K562 (cell line): ENCODE measurements around the gene C8A. TPM values are rescaled to one million over a fixed set of nuclear protein-coding genes. Genes with fewer than 3 reads are reported as not detected.

Experiments
- ATAC-seq: fragments of 200-7000 bp; cut with Tn5 transposase; 3 replicates; pipeline ENCODE4 v1.9.1; 2020; ENCODE audit warnings: moderate library complexity
- BruUV-seq: library from RNA; stranded (reverse); fragments of 400-500 nt; replicated peaks from 2 replicates; lab custom pipeline; 2021; lab: Mats Ljungman, UMichigan
- CTCF ChIA-PET: fragments of 300-600 bp; formaldehyde crosslinking; extraction: SDS; loops from one replicate; lab custom pipeline; 2021; ENCODE audit warnings: low intra/inter-chr PET ratio; lab: Yijun Ruan, JAX
- POLR2A ChIA-PET: fragments of 300-600, 350-650 bp; sonication (Branson Sonifier 250); formaldehyde crosslinking; extraction: SDS; loops from one replicate; lab custom pipeline; 2021; ENCODE audit warnings: antibody characterized with exemption, inconsistent platforms; lab: Yijun Ruan, JAX
- DNase-seq, 4 experiments: peaks; one replicate each; pipeline versions ENCODE4 v3.0.0 to v3.0.0-alpha.2; 2011 to 2018; ENCODE audit warnings: low spot score in 3 of 4, mixed read lengths in 3 of 4; ENCODE audit errors: extremely low read depth in 1 of 4
- FAIRE-seq: peaks from 2 replicates; lab custom pipeline; 2011; peaks lifted over from hg19 to GRCh38; lab: Jason Lieb, UNC
- H2AFZ ChIP-seq: 2 replicates; pipeline ENCODE4 v1.6.0; 2011; ENCODE audit warnings: low read depth, low read length, control low read depth, inconsistent platforms
- H3K27ac ChIP-seq: fragments of 200-600 bp; 3 replicates; pipeline ENCODE4 v1.8.0; 2011; ENCODE audit warnings: low read depth, mild to moderate bottlenecking, control low read depth, inconsistent platforms, low read length, moderate library complexity, mixed read lengths; ENCODE audit errors: extremely low read depth
- H3K27me3 ChIP-seq, 2 experiments: fragments of 300-600 bp in 1 of 2; 2 replicates in 1 of 2; 3 replicates in 1 of 2; pipeline versions ENCODE4 v1.6.0 to v1.8.0; 2011; ENCODE audit warnings: inconsistent platforms in 2 of 2, low read length in 2 of 2, mild to moderate bottlenecking in 1 of 2, mixed read lengths in 1 of 2, moderate library complexity in 1 of 2; ENCODE audit not compliant: control insufficient read depth in 2 of 2, insufficient read depth in 2 of 2
- H3K36me3 ChIP-seq: fragments of 300-600 bp; 3 replicates; pipeline ENCODE4 v1.8.0; 2011; ENCODE audit warnings: mild to moderate bottlenecking, low read length, inconsistent platforms; ENCODE audit not compliant: control insufficient read depth, insufficient read depth
- H3K4me1 ChIP-seq, 2 experiments: fragments of 200-600 bp in 1 of 2; replicated peaks in 1 of 2; 2 replicates in 1 of 2; 3 replicates in 1 of 2; pipeline versions ENCODE4 v1.5.1 to v1.8.0; 2011; ENCODE audit warnings: inconsistent platforms in 2 of 2, low read length in 2 of 2, mild to moderate bottlenecking in 1 of 2, mixed read lengths in 1 of 2, moderate library complexity in 1 of 2; ENCODE audit not compliant: control insufficient read depth in 2 of 2, insufficient read depth in 2 of 2
- H3K4me2 ChIP-seq: 2 replicates; pipeline ENCODE4 v1.6.1; 2011; ENCODE audit warnings: low read length, control low read depth, inconsistent platforms, mixed read lengths; ENCODE audit not compliant: insufficient read depth
- H3K4me3 ChIP-seq: fragments of 200-600 bp; sonication (generic), shearing (Covaris generic); 2 replicates; pipeline ENCODE4 v1.5.1; 2016; ENCODE audit warnings: control low read depth, inconsistent platforms
- H3K79me2 ChIP-seq: fragments of 200-600 bp; 3 replicates; pipeline ENCODE4 v1.8.0; 2011; ENCODE audit warnings: low read length, inconsistent platforms; ENCODE audit not compliant: control insufficient read depth, insufficient read depth
- H3K9ac ChIP-seq, 2 experiments: 2 replicates each; pipeline versions ENCODE4 v1.6.0 to v1.6.1; 2011; ENCODE audit warnings: low read depth in 2 of 2, low read length in 2 of 2, control low read depth in 1 of 2, inconsistent platforms in 1 of 2, mild to moderate bottlenecking in 1 of 2, mixed read lengths in 1 of 2; ENCODE audit not compliant: insufficient read depth in 1 of 2
- H3K9me1 ChIP-seq: one replicate; pipeline ENCODE4 v1.6.0; 2011; ENCODE audit warnings: inconsistent platforms, mild to moderate bottlenecking, low read length, moderate library complexity; ENCODE audit not compliant: control insufficient read depth, insufficient read depth
- H3K9me3 ChIP-seq: replicated peaks from 2 replicates; pipeline ENCODE4 v1.5.1; 2011; ENCODE audit warnings: low read depth, low read length, inconsistent platforms; ENCODE audit not compliant: control insufficient read depth, insufficient read depth
- H4K20me1 ChIP-seq: replicated peaks from 2 replicates; pipeline ENCODE4 v1.6.1; 2011; ENCODE audit warnings: low read length, inconsistent platforms, mixed read lengths; ENCODE audit not compliant: control insufficient read depth, insufficient read depth
- CEBPG ChIP-seq, 3 experiments: fragments of 200-800 bp in 1 of 3; sonication (Bioruptor generic) in 1 of 3; sonication (generic) in 1 of 3; formaldehyde crosslinking in 1 of 3; IDR thresholded peaks in 2 of 3; conservative IDR thresholded peaks in 1 of 3; 2 replicates each; pipeline versions ENCODE4 v1.6.1 to v1.8.0; 2016 to 2022; ENCODE audit warnings: missing compliant biosample characterization in 2 of 3, missing genetic modification characterization in 2 of 3, mild to moderate bottlenecking in 1 of 3, missing genetic modification reagents in 1 of 3
- CREB1 ChIP-seq, 2 experiments: sonication (generic) in 1 of 2; formaldehyde crosslinking in 1 of 2; IDR thresholded peaks; 2 replicates each; pipeline versions ENCODE4 v1.6.1 to v1.8.0; 2012 to 2022; ENCODE audit warnings: inconsistent platforms in 1 of 2, mild to moderate bottlenecking in 1 of 2, missing genetic modification reagents in 1 of 2, moderate library complexity in 1 of 2
- ZNF696 ChIP-seq: fragments of 250-450 bp; sonication (Bioruptor Pico); conservative IDR thresholded peaks from 2 replicates; pipeline ENCODE4 v1.4.0; 2020; ENCODE audit warnings: mild to moderate bottlenecking, moderate library complexity
- WGBS: fragments of 100-300 bp; shearing (Covaris generic); methylation state at CpG from one replicate; pipeline ENCODE4 v1.1.6; 2016; ENCODE audit warnings: low coverage, mixed read lengths; ENCODE audit not compliant: insufficient coverage; ENCODE audit errors: missing lambda C conversion rate; 5-methylcytosine and 5-hydroxymethylcytosine counted together
- in situ Hi-C: fragments of 300-500 bp; cut with MboI; formaldehyde crosslinking; loops from 4 replicates; pipeline ENCODE4 v1.15.0; 2018; ENCODE audit warnings: inconsistent platforms, mixed read lengths
- intact Hi-C: fragments of 100-400 bp; cut with micrococcal nuclease; formaldehyde crosslinking; loops from 2 replicates; pipeline ENCODE4 v1.14.2; 2022
- polyA plus RNA-seq, 8 experiments: library from polyadenylated mRNA; depleted of rRNA in 4 of 8; stranded (reverse) in 5 of 8; unstranded in 3 of 8; fragments of >200 nt; fragmentation: Nextera tagmentation in 2 of 8; fragmentation: Illumina TruSeq in 1 of 8; extraction: Ambion mirVana in 2 of 8; extraction: Trizol in 1 of 8; gene quantifications; 2 replicates each; pipeline versions ENCODE4 v1.2.1 to v1.2.3, GENCODE V29; 2011 to 2014; ENCODE audit warnings: inconsistent platforms in 1 of 8, missing spikeins in 1 of 8
- total RNA-seq, 7 experiments: library from RNA; depleted of rRNA in 6 of 7; stranded (reverse); fragments of >200 nt in 6 of 7; fragmentation: Illumina TruSeq in 2 of 7; extraction: Trizol in 2 of 7; gene quantifications; 2 replicates each; pipeline versions ENCODE4 v1.2.1 to v1.2.3, GENCODE V29; 2011 to 2021; ENCODE audit warnings: low replicate concordance in 1 of 7
- TF ChIP-seq, protein P1 (sequence below), 2 experiments: fragments of 450-650 bp in 1 of 2; sonication (generic) in 1 of 2; formaldehyde crosslinking in 1 of 2; IDR thresholded peaks in 1 of 2; conservative IDR thresholded peaks in 1 of 2; 2 replicates each; pipeline versions ENCODE4 v1.6.1 to v1.8.1; 2016 to 2023; ENCODE audit warnings: mild to moderate bottlenecking in 2 of 2, moderate library complexity in 2 of 2, inconsistent platforms in 1 of 2, missing genetic modification reagents in 1 of 2

Gene C8A
- total and polyA plus RNA-seq, 9 of the 15 experiments (the other 6 are each of a cell fraction or from before 2014, with no cell fraction given): 0.09 TPM; not detected in 8

DNA sequence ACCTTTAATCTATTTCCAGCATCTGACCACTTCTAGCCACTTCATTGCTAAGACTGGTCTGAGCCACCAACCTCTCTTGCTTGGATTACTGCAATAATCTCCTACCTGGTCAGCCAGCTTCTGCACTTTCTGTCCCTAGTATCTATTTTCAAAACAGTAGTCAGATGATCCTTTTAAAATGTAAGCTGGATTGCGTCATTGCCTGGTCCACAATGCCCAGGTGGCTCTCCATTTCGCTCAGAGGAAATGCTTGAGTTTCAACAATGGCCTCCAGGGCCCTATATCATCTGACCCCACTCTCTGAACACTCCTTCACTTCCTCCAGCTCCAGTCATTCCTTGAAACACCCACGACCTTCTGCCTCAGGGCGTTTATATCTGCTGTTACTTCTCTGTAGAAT lies 37.7 kb upstream of the C8A start:
- 0% methylated on average over 4 of the region's 4 CpGs for WGBS

More for the DNA sequence above, 37.7 kb upstream of the C8A start:
- no peak overlapping the region for H3K27ac ChIP-seq
- H3K9me3 ChIP-seq: no peaks in the 10 kb centered on the region
- no TSS peak for BruUV-seq
- H3K36me3 ChIP-seq: no peaks in the 10 kb centered on the region
- ChIA-PET CTCF (no interaction called here), POLR2A (interaction anchor here (0.7 kb wide), 1 partner anchor 38 kb away, joined by 4 read pairs; no protein-coding TSS in a partner anchor)
- H3K27me3 ChIP-seq: peaks cover 0 to 4% of the 10 kb centered on the region in 2 experiments; a peak in 1 of 5 replicates
- H3K9me1 ChIP-seq: no peaks in the 10 kb centered on the region
- H3K4me1 ChIP-seq: no peaks in the 10 kb centered on the region
- FAIRE-seq: no peak
- no peak for DNase-seq
- H3K79me2 ChIP-seq: no peaks in the 10 kb centered on the region
- no peak overlapping the region for H3K4me3 ChIP-seq
- in situ Hi-C loops (no loop called here), intact Hi-C loops (no loop called here)
- no peak overlapping the region for H3K4me2 ChIP-seq
- no peak overlapping the region for H2AFZ ChIP-seq
- no peak for ATAC-seq
- H3K9ac ChIP-seq: no peak overlapping the region
- H4K20me1 ChIP-seq: no peaks in the 10 kb centered on the region
- TF ChIP-seq CREB1 (IDR thresholded peaks at IDR 0.05) (no peak), CREB1 (CRISPR knock-in tag; IDR thresholded peaks at IDR 0.05) (no peak), CEBPG (CRISPR knock-in tag; IDR thresholded peaks at IDR 0.05) (no peak), CEBPG (tag; conservative IDR thresholded peaks at IDR 0.05 in 1 of 2, IDR thresholded peaks at IDR 0.05 in 1 of 2) (0 out of 4 replicates have a peak, but pooled peaks of 1 of the 2 experiments have one; percentile 29), ZNF696 (CRISPR knock-in tag) (no peak)
- TF ChIP-seq, protein P1, sequence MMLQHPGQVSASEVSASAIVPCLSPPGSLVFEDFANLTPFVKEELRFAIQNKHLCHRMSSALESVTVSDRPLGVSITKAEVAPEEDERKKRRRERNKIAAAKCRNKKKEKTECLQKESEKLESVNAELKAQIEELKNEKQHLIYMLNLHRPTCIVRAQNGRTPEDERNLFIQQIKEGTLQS (IDR thresholded peaks at IDR 0.05): peak; percentile 24; the same call in 1 of the 2 replicates
- TF ChIP-seq, protein P1 (CRISPR knock-in tag; conservative IDR thresholded peaks at IDR 0.05): no peak
